GM12801 (cell line): ENCODE data around the gene ITGB8.

Experiments
- CTCF ChIP-seq: IDR thresholded peaks from one replicate; pipeline ENCODE4 v1.5.1; 2011; ENCODE audit warnings: control low read depth; ENCODE audit not compliant: insufficient read length; ENCODE audit errors: extremely low read depth

ITGB8 gene

GRCh38 chr7:20310301-20310700, 20.4 kb upstream of the ITGB8 start:
- no peak for TF ChIP-seq CTCF

GRCh38 chr7:20310963-20311742, 19.5 kb upstream of the ITGB8 start:
- no peak for TF ChIP-seq CTCF

GRCh38 chr7:20311743-20312042, 19.0 kb upstream of the ITGB8 start:
- TF ChIP-seq CTCF = no peak

GRCh38 chr7:20312562-20312961, 18.1 kb upstream of the ITGB8 start:
- TF ChIP-seq CTCF = no peak

- TF ChIP-seq CTCF = no peak
These were observed 17.1 kb upstream of the ITGB8 start for GRCh38 chr7:20313626-20314025.

- TF ChIP-seq CTCF = no peak
These were observed 16.5 kb upstream of the ITGB8 start for GRCh38 chr7:20314198-20314597.

GRCh38 chr7:20316706-20317105, 14.0 kb upstream of the ITGB8 start:
- TF ChIP-seq CTCF = no peak
